GM19324 (cell line): ENCODE measurements around the gene KIRREL3.

ENCODE experiments used
- ATAC-seq: cut with Tn5 transposase; IDR thresholded peaks from one replicate; pipeline ENCODE4 v1.9.1; 2021; ENCODE audit warnings: mild to moderate bottlenecking, moderate library complexity; ENCODE audit not compliant: unreplicated experiment, low FRiP score

Gene KIRREL3

DNA sequence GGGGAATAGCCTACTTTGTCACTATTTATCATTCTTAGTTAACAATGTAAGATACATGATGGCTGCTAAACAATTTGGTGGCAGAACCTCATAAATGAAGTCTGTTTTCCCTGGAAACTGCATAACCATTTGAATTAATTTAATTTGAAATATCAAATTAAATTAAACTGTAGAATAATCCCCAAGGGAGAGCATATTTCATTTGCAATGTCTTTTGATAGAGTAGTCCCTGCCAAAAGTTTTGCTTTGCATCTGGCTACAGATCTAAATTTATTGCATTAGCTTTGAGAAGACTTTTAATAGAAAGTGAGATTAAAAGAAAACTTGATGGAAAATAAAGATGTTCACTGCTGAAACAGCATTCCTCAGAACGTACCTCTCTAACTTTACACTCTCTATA lies 246.6 kb downstream of the KIRREL3 start:
- no peak for ATAC-seq

DNA sequence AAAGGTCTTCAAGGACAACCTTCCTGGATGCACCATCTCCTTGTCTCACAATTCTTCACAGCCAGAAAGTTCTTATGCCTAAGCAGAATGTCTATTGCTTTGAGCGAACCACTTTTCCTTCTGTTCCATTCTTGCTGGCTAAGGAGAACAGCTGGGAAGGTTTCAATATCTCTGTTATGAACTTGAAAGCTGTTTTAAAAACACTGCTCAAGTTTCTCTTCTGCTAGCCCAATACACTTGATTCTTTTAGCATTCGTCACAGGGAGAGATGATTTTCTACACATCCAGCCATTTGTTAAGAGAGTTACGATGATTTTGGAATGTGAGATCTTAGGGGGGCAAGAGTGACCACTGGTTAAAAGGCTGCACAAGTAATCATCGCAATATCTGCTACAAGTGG lies 249.3 kb downstream of the KIRREL3 start:
- ATAC-seq = no peak

DNA sequence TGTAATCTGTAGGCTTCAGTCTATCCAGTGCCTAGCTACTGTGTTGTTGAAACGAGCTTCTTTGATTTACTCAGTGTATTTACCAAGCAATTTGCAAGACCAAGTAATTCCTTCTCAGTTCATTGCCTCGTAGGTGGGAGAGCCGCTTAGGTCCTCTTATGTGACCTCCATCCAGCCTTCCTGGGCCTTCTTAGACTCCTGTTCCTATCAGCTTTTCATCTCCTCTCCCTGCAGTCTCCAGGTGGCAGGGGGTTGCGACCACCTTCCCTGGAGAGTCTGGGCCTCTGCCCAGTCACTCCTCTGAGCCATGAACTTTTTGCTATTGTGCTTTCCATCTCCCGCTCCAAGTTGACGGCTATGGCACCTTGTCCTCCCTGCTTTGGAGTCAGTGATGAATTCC lies 251.8 kb downstream of the KIRREL3 start:
- ATAC-seq = no peak

GRCh38 chr11:126748100-126748791 lies 252.3 kb downstream of the KIRREL3 start:
- ATAC-seq = no peak

DNA sequence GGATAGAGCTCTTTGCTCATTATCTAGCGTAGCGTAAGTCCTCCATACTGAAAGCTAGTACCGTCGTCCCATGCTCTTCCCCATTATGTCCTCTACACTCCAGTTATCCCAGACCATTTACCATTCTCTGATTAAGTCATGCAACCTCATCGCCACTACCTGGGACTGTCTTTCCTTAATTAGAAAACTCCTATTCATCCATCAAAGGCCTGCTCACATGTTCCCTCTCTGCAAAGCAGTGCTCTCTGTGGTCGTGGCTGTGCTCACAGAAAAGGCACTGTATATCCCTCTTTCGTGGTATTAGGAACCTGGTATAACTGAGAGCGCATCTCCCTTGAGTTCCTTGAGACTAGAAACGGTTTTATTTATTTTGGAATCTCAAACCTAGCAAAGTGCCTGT lies 253.3 kb downstream of the KIRREL3 start:
- no peak for ATAC-seq

DNA sequence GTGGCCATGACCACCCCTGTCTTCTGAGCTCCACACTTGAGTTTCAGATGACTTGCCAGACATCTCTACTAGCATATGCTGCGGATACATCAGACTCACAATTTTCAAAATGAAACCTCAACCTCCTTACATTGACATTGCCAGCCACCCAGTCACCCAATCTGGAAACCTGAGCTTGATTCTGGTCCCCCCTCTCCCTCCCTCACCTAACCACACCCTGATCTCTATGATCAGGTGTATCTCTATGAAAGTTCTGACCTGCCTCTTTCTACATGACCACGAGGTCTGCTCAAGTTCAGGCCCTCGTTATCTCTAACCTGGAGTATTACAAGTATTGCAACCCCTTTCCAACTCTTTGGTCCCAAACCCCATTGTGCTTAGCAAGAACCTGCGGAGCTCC lies 254.1 kb downstream of the KIRREL3 start:
- no peak for ATAC-seq

DNA sequence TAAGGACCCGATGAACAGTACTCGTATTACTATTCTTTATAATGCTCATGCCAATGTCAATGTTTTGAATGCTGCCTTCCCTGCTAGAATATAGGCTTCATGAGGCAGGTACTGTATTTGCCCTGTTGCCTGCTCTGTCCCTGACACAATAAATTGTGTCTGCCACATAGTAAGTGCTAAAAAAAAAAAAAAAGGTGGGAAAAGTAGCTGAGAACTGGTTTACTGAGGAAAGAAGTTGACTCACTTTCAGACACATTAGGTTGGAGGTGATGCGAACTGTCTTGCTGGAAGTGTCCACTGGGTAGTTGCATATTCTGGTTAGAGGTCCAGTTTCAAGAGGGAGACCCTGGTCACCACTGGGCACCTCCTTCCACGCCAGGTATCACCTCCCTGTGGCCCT lies 255.9 kb downstream of the KIRREL3 start:
- no peak for ATAC-seq

- no peak for ATAC-seq
Measured at GRCh38 chr11:126743628-126744027, 256.9 kb downstream of the KIRREL3 start.

DNA sequence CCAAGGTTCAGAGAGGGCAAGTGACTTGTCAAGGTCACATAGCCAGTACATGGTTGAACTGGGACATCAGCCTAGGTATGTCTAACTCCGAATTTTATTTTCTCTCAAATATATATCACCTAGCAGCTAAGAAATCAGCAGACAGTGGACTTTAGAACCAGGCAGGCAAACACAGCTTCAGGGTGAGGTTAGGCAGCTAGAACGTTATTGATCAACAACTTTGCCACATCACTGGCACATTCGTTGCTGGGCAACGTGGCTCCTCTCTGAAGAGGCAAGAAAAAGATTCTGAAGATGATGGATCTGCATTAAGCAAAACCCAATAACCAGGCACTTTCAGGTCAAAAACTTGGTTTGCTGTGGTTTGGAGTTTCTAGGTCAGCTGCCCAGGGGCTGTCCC lies 258.0 kb downstream of the KIRREL3 start:
- no peak for ATAC-seq

- ATAC-seq = no peak
Measured at GRCh38 chr11:126740846-126741245, 259.7 kb downstream of the KIRREL3 start.

- no peak for ATAC-seq
Measured at GRCh38 chr11:126739499-126740145, 260.9 kb downstream of the KIRREL3 start.

DNA sequence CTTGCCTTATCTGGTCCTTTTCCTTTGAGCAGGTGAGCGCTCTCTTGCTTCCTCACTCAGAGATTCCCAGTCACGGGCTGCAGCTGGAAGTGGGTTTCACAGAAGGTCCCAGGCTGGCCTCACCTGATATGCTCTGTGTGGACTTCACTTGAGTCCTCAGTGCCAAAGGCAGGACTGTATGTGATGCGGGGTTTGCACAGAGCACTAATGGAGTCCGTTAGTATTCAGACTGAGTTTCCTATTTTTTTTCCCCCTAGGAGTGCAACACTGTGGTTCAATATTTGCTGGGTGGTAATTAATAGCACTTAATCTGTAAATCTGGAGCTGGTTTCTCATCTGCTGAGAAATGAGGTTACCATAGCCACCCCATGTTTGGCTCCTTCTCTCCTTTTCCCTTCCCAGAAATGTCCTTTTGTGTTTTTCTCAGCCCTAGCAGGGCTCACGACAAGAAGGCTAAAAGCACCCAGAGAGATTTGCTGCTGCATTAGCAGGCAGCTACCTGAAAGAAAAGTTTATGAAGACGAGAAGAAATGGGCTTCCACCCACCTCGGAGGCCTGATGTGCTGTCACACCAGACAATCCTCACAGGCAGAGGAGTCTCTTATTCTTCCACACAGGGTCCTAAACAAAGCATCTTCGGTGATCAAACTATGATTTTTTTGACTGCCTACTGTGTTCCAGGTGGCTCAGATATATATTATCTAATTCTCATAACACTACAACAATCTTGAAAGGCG lies 262.1 kb downstream of the KIRREL3 start:
- ATAC-seq = no peak

DNA sequence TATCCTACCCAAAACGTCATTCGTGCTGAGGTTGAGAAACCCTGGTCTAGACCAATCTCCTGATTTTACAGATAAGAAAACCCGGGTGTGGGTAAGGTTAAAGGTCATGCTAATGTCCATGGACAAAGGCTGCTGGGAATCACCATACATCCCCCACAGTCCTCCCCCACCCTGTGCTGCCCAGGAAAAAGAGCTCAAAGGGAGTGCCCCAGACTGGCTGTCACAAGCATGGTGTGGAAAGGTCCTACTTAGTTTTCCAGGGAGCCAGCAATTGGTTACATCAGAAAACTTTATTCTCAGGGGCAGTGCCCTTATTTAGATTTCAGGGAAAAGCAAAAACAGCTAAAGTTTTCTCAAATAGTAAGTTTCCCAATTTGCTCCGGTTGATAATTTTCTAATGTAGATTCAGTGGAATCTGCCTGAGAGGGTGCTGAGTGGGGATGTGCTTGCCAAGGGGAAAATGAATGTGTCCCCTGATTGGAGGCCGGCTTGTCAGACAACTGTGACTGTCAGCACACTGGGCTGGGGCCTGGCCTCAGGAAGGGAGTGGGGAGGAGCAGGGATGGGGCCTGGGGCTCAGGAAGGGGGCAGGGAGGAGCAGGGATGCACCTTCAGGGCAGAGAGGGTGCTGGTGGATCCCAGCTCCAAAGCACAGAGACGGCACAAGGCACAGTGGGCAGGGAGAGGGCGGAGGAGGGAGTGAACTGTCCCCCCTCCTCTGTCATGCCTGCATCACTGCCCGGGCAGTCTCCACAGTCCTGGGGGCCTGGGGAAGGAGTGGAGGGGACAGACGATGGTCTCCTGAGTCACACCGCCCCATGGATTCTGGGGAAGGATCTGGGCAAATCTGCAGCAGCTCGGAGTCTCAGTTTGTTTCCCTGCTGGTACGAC lies 263.6 kb downstream of the KIRREL3 start:
- ATAC-seq = no peak

GRCh38 chr11:126734752-126735151 lies 265.8 kb downstream of the KIRREL3 start:
- ATAC-seq = no peak

- ATAC-seq = no peak
Measured at GRCh38 chr11:126733685-126734084, 266.9 kb downstream of the KIRREL3 start.

- no peak for ATAC-seq
Measured at GRCh38 chr11:126732981-126733380, 267.6 kb downstream of the KIRREL3 start.

DNA sequence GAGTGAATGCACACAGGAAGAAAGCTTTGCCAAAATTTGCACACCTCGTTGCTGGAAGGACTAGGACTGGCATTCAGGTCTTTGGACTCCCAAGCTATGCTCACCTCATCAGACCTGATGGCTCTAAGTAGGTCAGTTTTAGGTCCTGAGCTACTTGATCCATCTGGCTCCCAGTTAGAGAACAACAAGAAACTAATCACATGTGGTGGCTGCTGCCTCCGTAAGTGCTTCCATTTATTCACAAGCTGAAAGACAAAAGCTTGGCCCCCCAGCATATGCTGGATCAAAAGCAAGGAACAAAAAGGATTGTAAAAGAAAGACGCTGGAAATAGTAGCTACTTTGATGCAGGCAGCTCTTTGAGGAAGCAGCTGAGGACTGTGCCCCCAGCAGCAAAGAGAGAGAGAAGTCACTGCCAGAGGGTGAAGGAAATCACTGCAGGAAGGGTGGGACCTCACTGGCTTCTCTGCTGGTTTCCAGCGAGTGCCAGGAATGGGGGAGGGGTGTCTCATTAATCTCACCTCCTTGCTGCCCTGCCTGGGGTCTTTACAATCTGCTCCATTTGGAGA lies 268.9 kb downstream of the KIRREL3 start:
- ATAC-seq = no peak

DNA sequence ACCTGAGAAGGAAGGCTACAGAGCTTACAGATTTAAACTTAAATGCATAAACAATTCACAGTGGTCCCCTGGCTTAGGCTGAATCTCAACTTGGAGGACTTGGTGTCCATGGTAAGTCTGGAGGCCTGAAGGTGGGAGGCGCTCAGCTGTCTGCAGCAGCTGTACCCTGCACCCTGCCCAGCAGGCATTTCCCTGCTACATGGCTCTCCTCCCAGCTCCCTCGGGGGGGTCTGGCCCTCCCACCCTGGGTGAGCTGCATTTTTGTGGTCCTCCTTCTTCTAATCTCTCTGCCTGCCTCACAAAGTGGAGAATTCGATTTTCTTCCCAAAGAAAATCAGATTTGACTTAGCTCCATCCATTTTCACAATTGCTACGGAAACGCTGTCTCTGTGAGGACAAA lies 273.2 kb downstream of the KIRREL3 start:
- ATAC-seq = no peak

DNA sequence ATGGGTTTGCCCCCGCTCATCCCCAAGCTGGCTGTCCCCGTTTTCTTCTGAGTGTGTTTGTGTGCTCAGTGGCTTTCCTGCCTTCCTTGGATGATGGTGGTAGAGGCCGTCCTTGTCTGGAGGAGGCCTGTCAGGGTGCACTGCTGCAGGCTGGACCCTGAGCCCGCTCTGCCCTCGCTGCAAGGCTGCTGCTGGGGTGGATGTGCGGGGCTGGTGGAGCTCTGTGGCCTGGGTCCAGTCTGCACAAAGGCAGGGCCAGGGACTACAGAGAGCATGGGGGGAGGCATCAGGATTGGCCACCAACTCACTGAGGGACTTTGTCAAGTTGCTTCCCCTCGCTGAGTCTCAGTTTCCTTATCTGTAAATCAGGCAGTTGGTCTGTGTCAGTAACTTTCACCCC lies 275.0 kb downstream of the KIRREL3 start:
- no peak for ATAC-seq

GRCh38 chr11:126725043-126725442 lies 275.5 kb downstream of the KIRREL3 start:
- no peak for ATAC-seq
